Spleen (tissue), 7 donors: Measurements from ENCODE around the gene OMP.

ENCODE experiments used
- CTCF ChIP-seq, 11 experiments: fragments of 200-600 bp in 7 of 11; fragments of 450-650 bp in 4 of 11; sonication (generic) in 4 of 11; IDR thresholded peaks in 8 of 11; conservative IDR thresholded peaks in 3 of 11; 1 replicate in 7 of 11; 2 replicates in 4 of 11; pipeline versions ENCODE4 v1.4.0 to v1.8.0; 2016 to 2021; ENCODE audit warnings: antibody characterized with exemption in 11 of 11, inconsistent platforms in 4 of 11, mild to moderate bottlenecking in 1 of 11
- POLR2A ChIP-seq, 3 donors: fragments of 450-650 bp; IDR thresholded peaks; one replicate each; pipeline ENCODE4 v1.5.1; 2017; ENCODE audit warnings: antibody characterized with exemption in 3 of 3, mild to moderate bottlenecking in 1 of 3
- donor health status: DM: no; HTN: no; CAD: no; lungs with moderate emphysema.
- donor health status: DM: no; HTN: no; CAD: no.
- donor health status: DM: no; HTN: no; CAD: no.

- TF ChIP-seq POLR2A (IDR thresholded peaks at IDR 0.05) = no peak
- no peak for TF ChIP-seq CTCF (IDR thresholded peaks at IDR 0.05 in 8 of 11, conservative IDR thresholded peaks at IDR 0.05 in 3 of 11)
Observed at GRCh38 chr11:77068457-77069335, 33.9 kb upstream of the OMP start.
